GM19468 (cell line): ENCODE data around the gene LRRC26.

Experiments used
- ATAC-seq: cut with Tn5 transposase; IDR thresholded peaks from one replicate; pipeline ENCODE4 v1.9.1; 2021; ENCODE audit warnings: mild to moderate bottlenecking, moderate library complexity, moderate number of reproducible peaks; ENCODE audit not compliant: unreplicated experiment; ENCODE audit errors: extremely low read depth

The LRRC26 gene

DNA sequence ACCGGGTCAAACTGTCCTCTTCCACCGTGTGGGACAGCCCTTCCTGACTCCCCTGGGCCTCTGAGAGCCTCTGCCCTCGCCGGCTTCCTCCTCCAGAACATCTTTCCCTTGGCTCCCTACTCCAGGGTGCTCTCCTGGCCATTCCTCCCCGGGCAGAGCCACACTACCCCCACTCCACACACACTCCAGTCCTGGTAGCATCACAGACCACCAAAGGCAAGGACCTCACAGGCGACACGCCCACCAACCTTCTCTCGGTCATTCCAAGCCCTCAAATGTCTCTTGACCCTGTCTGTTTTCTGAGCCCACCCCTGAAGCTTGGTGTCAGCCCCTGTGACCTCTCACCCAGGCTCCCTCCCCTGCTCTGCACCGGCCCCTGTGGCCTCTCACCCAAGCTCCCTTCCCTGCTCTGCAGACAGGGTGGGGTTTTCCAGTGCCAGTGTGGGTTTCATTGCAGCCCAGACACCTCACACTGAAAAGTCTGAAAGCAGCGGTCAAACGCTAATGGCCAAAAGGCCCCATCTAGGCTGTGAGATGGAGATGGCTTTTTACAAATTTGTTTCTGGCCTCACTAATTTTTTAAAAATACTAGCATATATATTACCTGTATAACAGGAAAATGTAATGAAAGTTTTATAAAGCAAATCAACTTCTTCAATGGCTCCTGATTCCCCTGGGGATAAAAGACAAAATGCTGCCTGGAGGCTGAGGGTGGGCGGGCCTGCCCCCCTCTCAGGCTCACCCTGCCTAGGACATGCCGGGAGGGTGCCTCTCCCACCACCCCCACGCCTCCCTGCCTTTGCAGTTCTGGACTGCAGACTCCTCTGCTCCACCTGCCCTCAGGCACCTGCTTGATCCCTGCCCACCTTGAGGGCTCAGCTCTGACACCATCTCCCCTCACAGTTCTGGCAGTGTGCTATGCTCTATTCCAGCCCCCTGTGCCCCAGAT lies 10.5 kb downstream of the LRRC26 start:
- no peak for ATAC-seq

DNA sequence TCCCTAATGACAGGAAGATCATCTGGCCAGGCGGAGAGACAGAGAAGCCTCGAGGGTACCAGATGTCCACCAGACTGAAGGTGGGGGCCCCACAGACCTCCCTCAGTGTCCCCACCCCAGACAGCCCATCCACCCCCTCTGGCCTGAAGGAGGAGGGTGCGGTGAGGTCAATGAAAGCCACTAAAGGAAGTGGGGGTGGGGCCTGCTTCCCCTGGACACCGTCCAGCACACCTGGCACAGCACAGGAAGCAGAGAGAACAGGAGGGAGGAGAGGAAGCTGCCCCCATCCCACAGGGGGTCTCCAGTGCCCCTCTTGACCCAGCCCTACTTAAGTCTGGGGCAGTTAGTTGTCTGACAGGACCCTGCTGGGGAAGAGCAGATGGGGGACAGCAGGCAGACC lies 11.2 kb downstream of the LRRC26 start:
- ATAC-seq, result no peak

DNA sequence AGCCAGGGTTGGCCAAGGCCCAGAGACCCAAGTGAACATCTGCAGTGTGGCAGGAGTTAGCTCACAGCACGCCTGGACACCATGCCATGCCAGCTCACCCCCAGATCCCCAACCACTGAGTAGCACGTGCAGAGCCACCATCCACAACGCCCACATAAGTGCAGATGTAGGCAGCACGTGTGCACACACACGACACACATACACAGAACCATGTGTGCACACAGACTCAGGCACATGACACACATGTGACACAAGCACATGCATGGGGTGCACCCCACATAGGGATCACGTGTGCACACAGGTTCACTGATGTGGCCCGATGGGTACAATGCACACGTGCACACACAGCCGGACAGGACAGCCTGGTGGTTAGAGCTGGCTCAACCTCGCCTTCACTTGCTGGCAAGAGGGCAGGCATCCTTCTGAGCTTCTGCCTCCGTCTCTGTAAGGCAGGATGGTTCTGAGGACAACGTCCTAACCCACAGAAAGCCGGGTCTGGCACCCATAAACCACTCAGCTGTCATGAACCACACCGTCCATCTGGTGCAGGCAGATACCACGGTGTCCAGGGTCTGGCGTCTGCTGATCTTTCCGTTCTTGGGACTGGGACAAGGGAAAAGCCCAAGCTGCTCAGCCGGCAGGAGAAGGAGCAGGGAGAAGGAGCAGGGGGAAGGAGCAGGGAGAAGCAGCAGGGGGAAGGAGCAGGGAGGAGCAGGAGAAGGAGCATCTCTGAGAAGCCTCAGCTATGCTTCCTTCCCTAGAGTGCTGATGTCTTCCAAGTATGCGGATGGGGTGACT lies 12.0 kb downstream of the LRRC26 start:
- ATAC-seq, result no peak

DNA sequence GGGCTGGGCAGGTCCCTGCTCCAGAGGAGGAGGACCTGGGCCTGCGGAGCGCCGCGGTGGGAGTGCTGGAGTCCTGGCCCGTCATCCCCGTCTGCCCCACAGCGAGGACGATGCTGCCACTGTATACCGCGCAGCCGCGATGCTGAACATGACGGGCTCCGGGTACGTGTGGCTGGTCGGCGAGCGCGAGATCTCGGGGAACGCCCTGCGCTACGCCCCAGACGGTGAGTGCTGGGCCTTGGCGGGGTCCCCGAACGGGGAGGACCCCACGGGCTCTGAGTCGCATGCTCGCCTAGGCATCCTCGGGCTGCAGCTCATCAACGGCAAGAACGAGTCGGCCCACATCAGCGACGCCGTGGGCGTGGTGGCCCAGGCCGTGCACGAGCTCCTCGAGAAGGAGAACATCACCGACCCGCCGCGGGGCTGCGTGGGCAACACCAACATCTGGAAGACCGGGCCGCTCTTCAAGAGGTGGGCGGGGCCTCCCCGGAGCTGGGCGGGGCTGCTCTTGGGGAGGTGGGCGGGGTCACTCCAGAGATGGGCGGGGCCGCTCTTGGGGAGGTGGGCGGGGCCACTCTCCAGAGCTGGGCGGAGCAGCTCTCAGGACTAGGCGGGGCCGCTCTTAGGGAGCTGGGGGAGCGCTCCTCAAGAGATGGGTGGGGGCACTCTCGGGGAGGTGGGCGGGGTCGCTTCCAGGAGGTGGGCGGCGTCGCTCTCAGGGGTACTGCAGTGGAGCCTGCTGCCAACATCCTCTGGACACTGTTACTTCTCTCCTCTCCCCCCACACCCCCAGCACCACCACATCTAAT lies 13.1 kb downstream of the LRRC26 start:
- ATAC-seq, result no peak

- no peak for ATAC-seq
Measured at GRCh38 chr9:137152844-137153405, 16.9 kb downstream of the LRRC26 start.

DNA sequence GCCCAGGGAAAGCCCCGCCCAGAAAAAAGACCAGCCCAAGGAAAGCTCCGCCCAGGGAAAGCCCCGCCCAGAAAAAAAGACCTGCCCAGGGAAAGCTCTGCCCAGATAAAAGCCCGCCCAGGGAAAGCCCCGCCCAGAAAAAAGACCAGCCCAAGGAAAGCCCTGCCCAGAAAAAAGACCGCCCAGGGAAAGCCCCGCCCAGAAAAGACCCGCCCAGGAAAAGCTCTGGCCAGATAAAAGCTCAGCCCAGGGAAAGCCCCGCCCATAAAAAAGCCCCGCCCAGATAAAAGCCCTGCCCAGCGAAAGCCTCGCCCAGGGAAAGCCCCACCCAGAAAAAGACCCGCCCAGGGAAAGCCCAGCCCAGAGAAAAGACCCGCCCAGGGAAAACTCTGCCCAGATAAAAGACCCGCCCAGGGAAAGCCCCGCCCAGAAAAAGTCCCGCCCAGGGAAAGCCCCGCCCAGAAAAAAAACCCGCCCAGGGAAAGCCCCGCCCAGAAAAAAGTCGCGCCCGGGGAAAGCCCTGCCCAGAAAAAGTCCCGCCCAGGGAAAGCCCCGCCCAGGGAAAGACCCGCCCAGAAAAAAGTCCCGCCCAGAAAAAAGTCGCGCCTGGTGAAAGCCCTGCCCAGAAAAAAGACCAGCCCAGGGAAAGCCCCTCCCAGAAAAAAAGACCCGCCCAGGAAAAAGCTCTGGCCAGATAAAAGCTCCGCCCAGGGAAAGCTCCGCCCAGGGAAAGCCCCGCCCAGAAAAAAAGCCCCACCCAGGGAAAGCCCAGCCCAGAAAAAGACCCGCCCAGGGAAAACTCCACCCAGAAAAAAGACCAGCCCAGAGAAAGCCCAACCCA lies 19.0 kb downstream of the LRRC26 start:
- no peak for ATAC-seq

DNA sequence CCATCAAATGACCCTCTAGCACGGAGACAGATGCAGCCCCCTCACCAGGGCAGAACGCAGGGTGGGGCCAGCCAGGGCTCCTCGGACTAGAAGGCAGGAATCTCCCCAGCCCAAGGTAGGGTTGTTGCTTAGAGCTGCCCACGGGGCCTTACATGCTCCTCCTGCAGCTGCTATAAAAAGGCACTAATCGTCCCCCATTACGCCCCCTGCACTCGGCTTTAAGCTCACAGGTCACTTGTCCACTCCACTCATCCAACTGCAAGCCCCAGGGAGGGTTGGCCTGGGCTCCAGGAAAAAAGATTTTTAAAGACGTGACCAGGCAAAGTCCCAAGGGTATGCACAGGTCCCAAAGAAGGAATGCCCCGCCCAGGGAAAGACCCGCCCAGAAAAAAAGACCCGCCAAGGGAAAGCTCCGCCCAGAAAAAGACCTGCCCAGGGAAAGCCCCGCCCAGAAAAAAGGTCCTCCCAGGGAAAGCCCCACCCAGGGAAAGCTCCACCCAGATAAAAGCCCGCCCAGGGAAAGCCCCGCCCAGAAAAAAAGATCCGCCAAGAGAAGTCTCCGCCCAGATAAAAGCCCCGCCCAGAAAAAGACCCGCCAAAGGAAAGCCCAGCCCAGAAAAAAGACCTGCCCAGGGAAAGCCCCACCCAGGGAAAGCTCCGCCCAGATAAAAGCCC lies 19.8 kb downstream of the LRRC26 start:
- no peak for ATAC-seq

- ATAC-seq, result no peak
Measured at GRCh38 chr9:137149363-137149762, 20.5 kb downstream of the LRRC26 start.

DNA sequence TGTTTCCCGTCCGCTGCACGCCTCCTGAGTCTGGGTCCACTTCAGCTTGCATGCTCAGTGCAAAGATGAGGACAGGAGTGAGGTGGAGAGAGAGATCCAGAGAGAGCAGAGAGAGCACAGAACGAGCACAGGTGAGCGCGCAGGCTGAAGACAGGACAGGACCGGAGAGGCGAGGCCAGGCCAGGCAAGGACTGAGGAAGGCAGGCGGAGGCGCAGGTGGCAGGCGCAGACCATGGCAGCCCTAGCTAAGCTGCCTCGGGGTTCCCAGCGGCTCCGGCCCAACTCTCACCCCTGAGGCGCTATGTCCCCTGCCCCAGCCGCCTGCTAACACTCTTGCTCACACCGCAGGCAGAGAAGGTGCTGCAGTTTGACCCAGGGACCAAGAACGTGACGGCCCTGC lies 21.2 kb downstream of the LRRC26 start:
- ATAC-seq, result no peak

GRCh38 chr9:137148242-137148641 lies 21.6 kb downstream of the LRRC26 start:
- no peak for ATAC-seq

DNA sequence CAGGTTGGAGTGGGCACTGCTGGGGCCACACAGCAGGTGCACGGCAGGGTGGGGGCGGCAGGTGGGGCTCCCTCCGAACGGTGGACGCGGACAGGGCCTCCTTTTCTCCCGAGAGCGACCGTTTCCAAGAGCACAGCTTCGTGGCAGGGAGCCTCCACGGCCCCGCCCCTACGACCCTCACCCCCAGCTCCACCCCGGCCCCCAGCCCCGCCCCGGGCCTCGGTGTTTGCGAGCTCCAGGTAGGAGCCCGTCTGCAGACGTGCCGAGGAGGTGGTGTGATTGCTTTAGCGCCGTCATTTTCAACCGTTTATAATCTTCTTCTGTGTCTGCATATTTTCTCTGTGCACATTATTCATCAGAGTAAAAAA lies 22.1 kb downstream of the LRRC26 start:
- no peak for ATAC-seq

- ATAC-seq, result no peak
Measured at GRCh38 chr9:137147091-137147792, 22.6 kb downstream of the LRRC26 start.

- ATAC-seq, result no peak
Measured at GRCh38 chr9:137146527-137146918, 23.3 kb downstream of the LRRC26 start.

DNA sequence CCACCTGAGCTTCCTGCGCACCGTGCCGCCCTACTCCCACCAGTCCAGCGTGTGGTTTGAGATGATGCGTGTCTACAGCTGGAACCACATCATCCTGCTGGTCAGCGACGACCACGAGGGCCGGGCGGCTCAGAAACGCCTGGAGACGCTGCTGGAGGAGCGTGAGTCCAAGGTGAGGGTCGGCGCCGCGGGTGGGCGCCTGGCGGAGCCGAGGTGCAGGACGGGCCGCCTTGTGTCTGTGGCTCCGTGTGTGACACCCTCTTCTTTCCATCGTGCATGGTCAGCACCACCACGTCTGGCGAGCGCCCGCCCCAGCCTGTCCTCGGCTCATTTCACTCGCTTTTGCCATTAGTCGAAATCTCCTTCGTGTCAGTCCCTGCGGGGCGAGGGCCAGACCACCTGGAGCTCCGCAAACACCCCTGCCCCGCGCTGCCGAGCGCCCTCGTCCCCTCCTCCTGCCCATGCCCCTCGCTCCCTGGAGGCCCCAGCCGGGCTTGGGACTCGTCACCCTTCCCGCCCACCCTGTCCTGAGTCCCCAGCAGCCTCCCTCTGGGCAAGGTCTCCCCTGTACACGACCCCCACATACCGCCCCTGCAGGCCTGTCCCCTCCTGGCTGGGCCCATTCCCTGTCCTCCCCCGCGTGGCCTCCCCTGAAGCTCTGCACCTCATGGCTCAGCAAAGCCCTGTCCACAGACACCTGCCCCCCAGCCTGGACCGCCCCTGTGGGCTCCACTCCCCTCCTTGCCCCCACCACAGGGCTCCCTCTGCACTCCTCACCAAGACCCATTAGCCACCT lies 23.9 kb downstream of the LRRC26 start:
- ATAC-seq, result no peak

- ATAC-seq, result no peak
Measured at GRCh38 chr9:137143459-137143858, 26.4 kb downstream of the LRRC26 start.

GRCh38 chr9:137141976-137142936 lies 27.6 kb downstream of the LRRC26 start:
- ATAC-seq, result no peak
